AG09319 (cell line): ENCODE data around the gene NDUFB8.
"Not testable (repeated sequence)": the region's sequence is repeated elsewhere in the genome, so short reads cannot be mapped to it uniquely, and the experiment has no call there.

Experiments
- DNase-seq: peaks from one replicate; pipeline ENCODE4 v3.0.0-alpha.2; 2010; ENCODE audit warnings: low read depth; ENCODE audit errors: extremely low read depth
- CTCF ChIP-seq: IDR thresholded peaks from 2 replicates; pipeline ENCODE4 v1.5.1; 2011; ENCODE audit warnings: low read depth, mild to moderate bottlenecking, inconsistent platforms, low read length, moderate library complexity

NDUFB8 gene

DNA sequence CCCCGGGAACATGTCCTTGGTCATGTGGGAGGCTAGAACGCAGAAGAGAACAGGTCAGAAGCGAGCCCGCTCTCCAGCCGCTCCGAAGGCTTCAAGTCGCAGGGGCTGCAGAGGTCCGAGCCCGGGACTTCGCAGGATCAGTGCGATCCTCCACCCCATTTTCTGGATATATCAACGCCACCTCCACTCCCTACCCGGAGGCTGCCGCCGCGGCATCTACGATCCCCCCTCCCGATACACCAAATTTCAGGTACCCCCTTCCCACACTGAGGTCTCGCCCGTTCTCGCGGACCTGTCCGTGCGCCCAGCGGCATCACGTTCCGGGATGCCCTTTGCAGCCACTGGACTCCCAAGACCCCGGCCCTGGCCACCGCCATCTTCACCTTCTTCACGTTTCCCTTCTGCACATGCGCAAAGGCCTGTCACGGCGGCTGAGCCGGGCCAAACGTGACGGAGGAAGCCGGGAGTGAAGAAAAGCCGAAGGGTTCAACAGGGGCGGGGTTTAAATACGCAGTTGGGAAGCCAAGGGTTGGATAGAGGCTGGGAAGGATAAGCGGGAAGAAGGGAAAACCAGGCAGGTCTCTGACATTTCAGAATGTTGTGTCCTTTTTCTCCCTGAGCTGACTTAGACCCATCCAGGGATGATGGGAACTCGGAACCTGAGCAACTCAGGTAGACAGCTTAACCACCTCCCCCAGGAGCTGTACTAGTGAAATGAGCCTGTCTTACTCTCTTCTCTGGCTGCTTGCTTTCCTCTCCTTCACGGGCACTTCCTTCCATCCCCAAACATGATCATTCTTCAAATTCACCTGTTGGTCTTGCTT, at the start of gene NDUFB8:
Gene NDUFB8 (minus strand): TSS at position 397 of the 824 bp plus-strand sequence. CDS start 20 bp downstream, at position 377.
- peak; percentile 46 for DNase-seq
- TF ChIP-seq CTCF: no peak

- no peak for TF ChIP-seq CTCF
- DNase-seq: no peak
These were observed 46.6 kb upstream of the NDUFB8 start for GRCh38 chr10:100576282-100576635.

GRCh38 chr10:100575585-100576281, 46.1 kb upstream of the NDUFB8 start:
- TF ChIP-seq CTCF: no peak
- no peak for DNase-seq

- DNase-seq: not testable (repeated sequence)
These were observed 45.5 kb upstream of the NDUFB8 start for GRCh38 chr10:100575146-100575545.

GRCh38 chr10:100571084-100571856, 41.6 kb upstream of the NDUFB8 start:
- DNase-seq: no peak
- TF ChIP-seq CTCF: no peak

DNA sequence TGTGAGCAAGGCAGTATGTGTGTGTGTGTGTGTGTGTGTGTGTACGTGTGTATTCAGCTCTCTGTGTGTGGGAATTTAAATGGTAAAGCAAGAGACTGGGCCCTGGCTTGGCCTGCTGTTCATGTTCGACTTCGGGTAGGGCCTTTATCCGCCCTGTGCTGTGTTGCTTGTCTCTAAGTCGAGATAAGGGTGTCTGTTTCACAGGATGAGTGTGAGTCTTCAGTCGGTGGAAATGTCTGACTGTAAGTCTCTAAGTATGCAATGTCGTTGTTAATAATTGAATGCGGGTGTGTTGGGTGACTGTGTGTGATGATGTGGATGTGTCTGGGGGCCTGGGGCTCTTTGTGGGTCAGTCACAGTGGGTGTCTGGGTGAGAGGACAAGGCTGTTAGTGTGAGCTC, 40.8 kb upstream of the NDUFB8 start:
- TF ChIP-seq CTCF: no peak
- DNase-seq: no peak

DNA sequence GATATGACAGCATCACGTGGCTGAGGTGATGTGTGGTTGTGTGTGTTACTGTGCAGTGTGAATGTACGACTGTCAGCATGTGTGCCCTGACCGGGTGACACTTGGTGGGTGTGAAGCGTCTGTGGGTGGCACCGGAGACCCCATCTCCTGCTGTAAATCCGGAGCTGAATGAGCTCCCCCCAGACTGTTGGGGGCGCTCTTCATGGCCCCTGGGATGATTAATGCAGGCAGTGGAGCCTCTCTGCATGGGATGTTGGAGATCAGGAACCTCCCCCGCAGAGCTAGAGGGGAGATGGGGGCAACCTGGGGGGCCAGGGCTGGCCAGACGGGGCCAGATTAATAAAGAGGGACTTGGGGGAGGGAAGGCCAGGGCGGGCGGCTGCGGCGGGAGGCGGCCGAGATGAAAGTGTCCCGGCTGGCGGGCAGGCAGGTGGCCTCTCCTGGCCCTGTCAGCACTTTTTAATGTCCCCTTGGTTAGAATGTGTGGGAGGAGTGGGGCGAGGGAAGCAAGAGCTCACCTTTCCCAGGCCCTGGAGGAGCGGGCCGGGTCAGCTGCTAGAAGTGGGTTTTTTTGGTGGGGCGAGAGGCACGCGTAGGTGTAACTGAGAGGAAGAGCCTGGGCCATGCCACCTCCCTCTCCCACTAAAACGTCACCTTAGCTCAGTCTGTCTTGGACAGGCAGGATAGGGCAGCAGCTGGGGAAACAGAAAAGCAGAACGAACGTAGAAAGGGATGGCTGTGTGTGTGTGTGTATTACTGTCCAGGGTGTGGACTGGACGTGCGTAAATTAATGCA, 40.2 kb upstream of the NDUFB8 start:
- DNase-seq: no peak

More for the DNA sequence above, 40.2 kb upstream of the NDUFB8 start:
- TF ChIP-seq CTCF: no peak
